A549 (cell line): ENCODE measurements around the gene TMEM121B. TPM values are rescaled to one million over a fixed set of nuclear protein-coding genes. Genes with fewer than 3 reads are reported as not detected.

Experiments
- ATAC-seq, 2 experiments: fragments of 200-7000 bp in 1 of 2; fragments of >200 bp in 1 of 2; cut with Nextera tagmentation in 1 of 2; cut with Tn5 transposase in 1 of 2; 3 replicates each; pipeline versions ENCODE4 v1.8.0 to v1.9.1; 2018 to 2020; ENCODE audit warnings: mild to moderate bottlenecking in 1 of 2, moderate library complexity in 1 of 2
- CTCF ChIA-PET: fragments of 300-600 bp; sonication (Branson Sonifier 250); formaldehyde crosslinking; extraction: SDS; loops from one replicate; lab custom pipeline; 2021; ENCODE audit warnings: antibody characterized with exemption, inconsistent platforms; lab: Yijun Ruan, JAX
- POLR2A ChIA-PET: fragments of 350-600 bp; formaldehyde crosslinking; extraction: SDS; loops from one replicate; lab custom pipeline; 2021; ENCODE audit warnings: antibody characterized with exemption, inconsistent platforms; lab: Yijun Ruan, JAX
- DNase-seq, 2 experiments: peaks; one replicate each; pipeline versions ENCODE4 v3.0.0 to v3.0.0-alpha.2; 2011 to 2016; ENCODE audit warnings: low read depth in 1 of 2, low spot score in 1 of 2
- FAIRE-seq: peaks from 2 replicates; lab custom pipeline; 2011; peaks lifted over from hg19 to GRCh38; lab: Jason Lieb, UNC
- H3K27ac ChIP-seq, 2 experiments: fragments of >200 bp; sonication (Bioruptor Twin); formaldehyde crosslinking; 3 replicates each; pipeline ENCODE4 v1.5.1; 2016 to 2017
- H3K4me1 ChIP-seq: fragments of >200 bp; sonication (Bioruptor Twin); formaldehyde crosslinking; 3 replicates; pipeline ENCODE4 v1.6.1; 2016
- H3K4me2 ChIP-seq: fragments of >200 bp; sonication (Bioruptor Twin); formaldehyde crosslinking; 3 replicates; pipeline ENCODE4 v1.6.1; 2016
- H3K4me3 ChIP-seq: fragments of >200 bp; sonication (Bioruptor Twin); formaldehyde crosslinking; 3 replicates; pipeline ENCODE4 v1.5.1; 2016
- H3K9me3 ChIP-seq: fragments of >200 bp; sonication (Bioruptor Twin); formaldehyde crosslinking; 3 replicates; pipeline ENCODE4 v1.6.1; 2016
- CTCF ChIP-seq: fragments of >200 bp; sonication (Bioruptor Twin); formaldehyde crosslinking; IDR thresholded peaks from 3 replicates; pipeline ENCODE4 v1.5.1; 2016
- E2F6 ChIP-seq: IDR thresholded peaks from 2 replicates; pipeline ENCODE4 v1.6.1; 2012; ENCODE audit warnings: low read depth, borderline replicate concordance
- EHF ChIP-seq: fragments of 250-450 bp; sonication (Bioruptor Pico); IDR thresholded peaks from 2 replicates; pipeline ENCODE4 v1.5.0; 2020; ENCODE audit warnings: mild to moderate bottlenecking
- EHMT2 ChIP-seq: fragments of 200-600 bp; sonication (generic); IDR thresholded peaks from 2 replicates; pipeline ENCODE4 v1.6.1; 2016; ENCODE audit warnings: antibody characterized with exemption, low read depth, mild to moderate bottlenecking, moderate library complexity
- EP300 ChIP-seq, 2 experiments: fragments of >200 bp; sonication (Bioruptor Twin); formaldehyde crosslinking; IDR thresholded peaks; 2 replicates in 1 of 2; 3 replicates in 1 of 2; pipeline ENCODE4 v1.6.1; 2016 to 2017
- ESRRA ChIP-seq: fragments of 150-350 bp; IDR thresholded peaks from 2 replicates; pipeline ENCODE4 v1.6.1; 2014; ENCODE audit warnings: mild to moderate bottlenecking, low read length, borderline replicate concordance
- FOXS1 ChIP-seq: fragments of 250-450 bp; sonication (Bioruptor Pico); IDR thresholded peaks from 2 replicates; pipeline ENCODE4 v1.5.0; 2020; ENCODE audit warnings: mild to moderate bottlenecking, moderate library complexity
- HEYL ChIP-seq: fragments of 250-450 bp; sonication (Bioruptor Pico); IDR thresholded peaks from 2 replicates; pipeline ENCODE4 v1.8.0; 2021; ENCODE audit warnings: mild to moderate bottlenecking, moderate library complexity
- HOXA7 ChIP-seq: fragments of 250-450 bp; sonication (Bioruptor Pico); IDR thresholded peaks from 2 replicates; pipeline ENCODE4 v1.5.0; 2020; ENCODE audit warnings: mild to moderate bottlenecking, moderate library complexity
- HOXB5 ChIP-seq: fragments of 250-450 bp; sonication (Bioruptor Pico); IDR thresholded peaks from 2 replicates; pipeline ENCODE4 v1.5.0; 2020; ENCODE audit warnings: mild to moderate bottlenecking, moderate library complexity
- JUNB ChIP-seq: fragments of >200 bp; sonication (Bioruptor Twin); formaldehyde crosslinking; IDR thresholded peaks from 2 replicates; pipeline ENCODE4 v1.6.1; 2016
- MYC ChIP-seq: IDR thresholded peaks from 2 replicates; pipeline ENCODE4 v1.6.1; 2012; ENCODE audit warnings: mild to moderate bottlenecking, inconsistent platforms, low read length, improper control_type of control experiment, borderline replicate concordance
- NFE2L2 ChIP-seq: fragments of 150-350 bp; conservative IDR thresholded peaks from 2 replicates; pipeline ENCODE4 v1.6.1; 2014; ENCODE audit warnings: low read length
- NR3C1 ChIP-seq: fragments of >200 bp; sonication (Bioruptor Twin); formaldehyde crosslinking; IDR thresholded peaks from 3 replicates; pipeline ENCODE4 v1.6.1; 2017
- POLR2A ChIP-seq: IDR thresholded peaks from 2 replicates; pipeline ENCODE4 v1.6.1; 2012; ENCODE audit warnings: mild to moderate bottlenecking, low read length
- RAD21 ChIP-seq, 2 experiments: fragments of >200 bp in 1 of 2; sonication (Bioruptor Twin) in 1 of 2; formaldehyde crosslinking in 1 of 2; IDR thresholded peaks in 1 of 2; conservative IDR thresholded peaks in 1 of 2; 2 replicates in 1 of 2; 3 replicates in 1 of 2; pipeline ENCODE4 v1.6.1; 2012 to 2018; ENCODE audit warnings: inconsistent platforms in 1 of 2
- RARB ChIP-seq: fragments of 250-450 bp; sonication (Bioruptor Pico); IDR thresholded peaks from 2 replicates; pipeline ENCODE4 v1.8.0; 2021; ENCODE audit warnings: mild to moderate bottlenecking, moderate library complexity
- REST ChIP-seq: fragments of 200-600 bp; sonication (generic); IDR thresholded peaks from 2 replicates; pipeline ENCODE4 v1.6.1; 2016; ENCODE audit warnings: antibody characterized with exemption, mild to moderate bottlenecking, moderate library complexity
- RNF2 ChIP-seq: fragments of 200-600 bp; sonication (generic); IDR thresholded peaks from 2 replicates; pipeline ENCODE4 v1.6.1; 2016; ENCODE audit warnings: low read depth, mild to moderate bottlenecking, antibody characterized with exemption, moderate library complexity, borderline replicate concordance
- SREBF2 ChIP-seq: fragments of 450-650 bp; IDR thresholded peaks from 2 replicates; pipeline ENCODE4 v1.6.1; 2014; ENCODE audit warnings: mild to moderate bottlenecking, moderate library complexity
- TP53 ChIP-seq: fragments of 250-450 bp; sonication (Bioruptor Pico); IDR thresholded peaks from 2 replicates; pipeline ENCODE4 v1.5.0; 2021; ENCODE audit warnings: mild to moderate bottlenecking, moderate library complexity
- WGBS: methylation state at CpG from one replicate; pipeline ENCODE4 v1.1.6; 2017; ENCODE audit errors: missing lambda C conversion rate; 5-methylcytosine and 5-hydroxymethylcytosine counted together
- polyA plus RNA-seq, 4 experiments: library from polyadenylated mRNA; depleted of rRNA in 3 of 4; stranded (reverse); fragments of >200 nt; fragmentation: RNase III in 1 of 4; extraction: RNeasy Plus Mini Kit Qiagen cat#74134 plus additional on column Dnase treatment in 1 of 4; gene quantifications; 2 replicates in 3 of 4; 3 replicates in 1 of 4; pipeline ENCODE4 v1.2.3, GENCODE V29; 2011 to 2017

The TMEM121B gene
- polyA plus RNA-seq, 2 of the 4 experiments (the other 2 are of a cell fraction), result 0.03 to 0.08 TPM

- Histone ChIP-seq H3K4me1 (peaks cover 5% of the 10 kb centered on the region; the same call in 1 of the 3 replicates), H3K9me3 (no peaks in the 10 kb centered on the region)
- FAIRE-seq (no peak), ATAC-seq (peak in 1 of 2 experiments; percentile 42; a peak in 3 of 6 replicates), DNase-seq (no peak)
- CTCF ChIA-PET, result interaction anchor here (0.9 to 1.5 kb wide), 2 partner anchors 10 to 59 kb away, joined by 3 to 6 read pairs; no protein-coding TSS in a partner anchor
- WGBS, result 26% methylated on average over 9 of the region's 9 CpGs
- no peak for TF ChIP-seq HEYL (CRISPR knock-in tag)
- no peak for TF ChIP-seq POLR2A
- TF ChIP-seq, all 56 proteins: peak for 0
- H3K27ac ChIP-seq, result no peak overlapping the region
- POLR2A ChIA-PET, result no interaction called here
- no peak overlapping the region for H3K4me2 ChIP-seq
- no peak overlapping the region for H3K4me3 ChIP-seq
These were observed 8.6 kb downstream of the TMEM121B start for GRCh38 chr22:17112491-17113042.

- H3K4me2 ChIP-seq, result no peak overlapping the region
- H3K4me1 ChIP-seq, result peaks cover 5% of the 10 kb centered on the region; the same call in 1 of the 3 replicates
- H3K9me3 ChIP-seq, result no peaks in the 10 kb centered on the region
- no peak for TF ChIP-seq RARB
- TF ChIP-seq MYC, result no peak
- no peak for TF ChIP-seq EHF (CRISPR knock-in tag)
- TF ChIP-seq HOXA7 (CRISPR knock-in tag), result no peak
- TF ChIP-seq JUNB, result no peak
- no peak for TF ChIP-seq REST
- TF ChIP-seq EHMT2, result no peak
- TF ChIP-seq NR3C1, result no peak
- TF ChIP-seq ESRRA, result no peak
- TF ChIP-seq E2F6, result no peak
- TF ChIP-seq EP300 (IDR thresholded peaks at IDR 0.05), result no peak
- no peak for TF ChIP-seq HOXB5
- TF ChIP-seq RNF2, result no peak
- TF ChIP-seq NFE2L2, result no peak
- TF ChIP-seq HEYL (CRISPR knock-in tag), result no peak
- no peak for TF ChIP-seq FOXS1 (CRISPR knock-in tag)
- TF ChIP-seq CTCF, result no peak
- TF ChIP-seq TP53 (CRISPR knock-in tag), result no peak
- TF ChIP-seq RAD21 (conservative IDR thresholded peaks at IDR 0.05 in 1 of 2, IDR thresholded peaks at IDR 0.05 in 1 of 2), result no peak
- no peak for TF ChIP-seq SREBF2
- ATAC-seq (no peak), FAIRE-seq (no peak), DNase-seq (no peak)
- ChIA-PET CTCF (interaction anchor here (0.6 to 1.5 kb wide), 3 partner anchors 12 to 61 kb away, joined by 3 to 4 read pairs (median 3); no protein-coding TSS in a partner anchor), POLR2A (no interaction called here)
- WGBS, result 90% methylated on average over 11 of the region's 13 CpGs
- no peak overlapping the region for H3K4me3 ChIP-seq
- no peak overlapping the region for H3K27ac ChIP-seq
These were observed 10.2 kb downstream of the TMEM121B start for GRCh38 chr22:17110791-17111550.
